CD8-positive, alpha-beta memory T cell (primary cell): ENCODE data around the gene KLHL3. TPM values are rescaled to one million over a fixed set of nuclear protein-coding genes. Genes with fewer than 3 reads are reported as not detected.

ENCODE experiments used
- CTCF ChIA-PET: fragments of 350-600 bp; sonication (Branson Sonifier 250); formaldehyde crosslinking; loops from one replicate; lab custom pipeline; 2021; ENCODE audit warnings: antibody characterized with exemption; lab: Charles Lee
- POLR2A ChIA-PET: fragments of 350-600 bp; sonication (Branson Sonifier 250); formaldehyde crosslinking; loops from one replicate; lab custom pipeline; 2021; ENCODE audit warnings: antibody characterized with exemption; lab: Charles Lee
- DNase-seq, 5 donors: peaks; one replicate each; pipeline versions ENCODE4 v3.0.0 to v3.0.0-alpha.2; 2020 to 2022; ENCODE audit warnings: mixed read lengths in 1 of 5
- H3K27ac ChIP-seq: one replicate; pipeline ENCODE4 v1.7.0; 2013; ENCODE audit warnings: low read depth, mild to moderate bottlenecking, low read length, moderate library complexity
- H3K27me3 ChIP-seq: 2 replicates; pipeline ENCODE4 v1.7.0; 2013; ENCODE audit warnings: low read length, mild to moderate bottlenecking; ENCODE audit not compliant: insufficient read depth, poor library complexity, severe bottlenecking
- H3K36me3 ChIP-seq: 2 replicates; pipeline ENCODE4 v1.7.0; 2013; ENCODE audit warnings: mild to moderate bottlenecking, low read length, moderate library complexity; ENCODE audit not compliant: insufficient read depth
- H3K4me1 ChIP-seq: 2 replicates; pipeline ENCODE4 v1.7.0; 2013; ENCODE audit warnings: mild to moderate bottlenecking, low read length, moderate library complexity; ENCODE audit not compliant: insufficient read depth
- H3K4me3 ChIP-seq: 2 replicates; pipeline ENCODE4 v1.7.0; 2013; ENCODE audit warnings: mild to moderate bottlenecking, low read length
- H3K9me3 ChIP-seq: 2 replicates; pipeline ENCODE4 v1.7.0; 2013; ENCODE audit warnings: mild to moderate bottlenecking, low read length
- H3K27ac Mint-ChIP-seq, 8 donors: one replicate each; pipeline ENCODE4 v1.8.0; 2020 to 2021; ENCODE audit warnings: mixed read lengths in 8 of 8, mild to moderate bottlenecking in 6 of 8, inconsistent platforms in 3 of 8, moderate library complexity in 3 of 8
- H3K27me3 Mint-ChIP-seq, 2 donors: one replicate each; pipeline ENCODE4 v1.8.0; 2020 to 2021; ENCODE audit warnings: mixed read lengths in 2 of 2, mild to moderate bottlenecking in 1 of 2, moderate library complexity in 1 of 2
- H3K36me3 Mint-ChIP-seq, 3 donors: one replicate each; pipeline ENCODE4 v1.8.0; 2020 to 2021; ENCODE audit warnings: mixed read lengths in 3 of 3, inconsistent platforms in 1 of 3, mild to moderate bottlenecking in 1 of 3
- H3K4me1 Mint-ChIP-seq, 3 donors: one replicate each; pipeline ENCODE4 v1.8.0; 2020 to 2021; ENCODE audit warnings: mixed read lengths in 3 of 3, inconsistent platforms in 1 of 3, mild to moderate bottlenecking in 1 of 3
- H3K4me3 Mint-ChIP-seq, 7 donors: one replicate each; pipeline ENCODE4 v1.8.0; 2020 to 2021; ENCODE audit warnings: mixed read lengths in 7 of 7, mild to moderate bottlenecking in 6 of 7, moderate library complexity in 4 of 7, inconsistent platforms in 2 of 7
- H3K9me3 Mint-ChIP-seq, 5 donors: one replicate each; pipeline ENCODE4 v1.8.0; 2020 to 2022; ENCODE audit warnings: mixed read lengths in 5 of 5, mild to moderate bottlenecking in 3 of 5, moderate library complexity in 2 of 5, inconsistent platforms in 1 of 5
- polyA plus RNA-seq: library from polyadenylated mRNA; unstranded; fragments of 300-500 nt; fragmentation: Illumina TruSeq; gene quantifications from one replicate; pipeline ENCODE4 v1.2.3, GENCODE V29; 2021
- total RNA-seq, 2 experiments: library from RNA; stranded (reverse); gene quantifications; one replicate each; pipeline ENCODE4 v1.2.3, GENCODE V29; 2021

Gene KLHL3
- total and polyA plus RNA-seq, 3 experiments from 2014 or later, result 2.7 to 3.4 (median 3.3) TPM

- no peak for DNase-seq
- peaks cover 8 to 24% (median 20%) of the 10 kb centered on the region in 3 donors for H3K36me3 Mint-ChIP-seq
- CTCF ChIA-PET, result interaction anchor here (0.9 to 5.0 kb wide), 5 partner anchors 30 to 192 kb away, joined by 3 to 33 read pairs (median 4); no protein-coding TSS in a partner anchor
- H3K4me3 Mint-ChIP-seq, result peak overlapping the region in 4 of 7 donors; percentile 50 to 79 (median 69)
- H3K4me1 ChIP-seq, result peaks cover 43% of the 10 kb centered on the region
- peaks cover 33 to 45% (median 34%) of the 10 kb centered on the region in 3 donors for H3K4me1 Mint-ChIP-seq
- POLR2A ChIA-PET, result interaction anchor here (0.6 kb wide), 1 partner anchor 46 kb away, joined by 5 read pairs; no protein-coding TSS in a partner anchor
- peak overlapping the region in 7 of 8 donors; percentile 9 to 94 (median 80) for H3K27ac Mint-ChIP-seq
- no peaks in the 10 kb centered on the region for H3K36me3 ChIP-seq
- no peaks in the 10 kb centered on the region for H3K9me3 ChIP-seq
- H3K9me3 Mint-ChIP-seq, result no peaks in the 10 kb centered on the region
- H3K27me3 Mint-ChIP-seq, result no peaks in the 10 kb centered on the region
- no peak overlapping the region for H3K4me3 ChIP-seq
- no peak overlapping the region for H3K27ac ChIP-seq
- H3K27me3 ChIP-seq, result no peaks in the 10 kb centered on the region
Observed at GRCh38 chr5:137696481-137696880, 39.4 kb downstream of the KLHL3 start.

GRCh38 chr5:137695651-137696428 lies 40.0 kb downstream of the KLHL3 start:
- ChIA-PET POLR2A (no interaction called here), CTCF (interaction anchor here (1.0 to 5.0 kb wide), 4 partner anchors 10 to 193 kb away, joined by 3 to 33 read pairs (median 4); no protein-coding TSS in a partner anchor)
- Histone ChIP-seq H3K27me3 (no peaks in the 10 kb centered on the region), H3K36me3 (no peaks in the 10 kb centered on the region), H3K9me3 (no peaks in the 10 kb centered on the region), H3K4me1 (peaks cover 43% of the 10 kb centered on the region), H3K27ac (no peak overlapping the region), H3K4me3 (peak overlapping the region; percentile 7)
- H3K9me3 Mint-ChIP-seq, result no peaks in the 10 kb centered on the region
- no peaks in the 10 kb centered on the region for H3K27me3 Mint-ChIP-seq
- peak overlapping the region; percentile 73 to 96 (median 86) for H3K27ac Mint-ChIP-seq
- H3K4me3 Mint-ChIP-seq, result peak overlapping the region in 6 of 7 donors; percentile 45 to 79 (median 64)
- peaks cover 33 to 45% (median 34%) of the 10 kb centered on the region in 3 donors for H3K4me1 Mint-ChIP-seq
- DNase-seq, result peak in 2 of 5 donors; percentile 25 to 66
- H3K36me3 Mint-ChIP-seq, result peaks cover 12 to 26% (median 23%) of the 10 kb centered on the region in 3 donors

GRCh38 chr5:137693951-137694721 lies 41.8 kb downstream of the KLHL3 start:
- no peaks in the 10 kb centered on the region for H3K27me3 ChIP-seq
- Mint-ChIP-seq H3K9me3 (no peaks in the 10 kb centered on the region), H3K4me1 (peaks cover 33 to 45% (median 34%) of the 10 kb centered on the region in 3 donors), H3K36me3 (peaks cover 19 to 35% (median 32%) of the 10 kb centered on the region in 3 donors), H3K27ac (peak overlapping the region in 4 of 8 donors; percentile 6 to 58 (median 15)), H3K4me3 (no peak overlapping the region), H3K27me3 (no peaks in the 10 kb centered on the region)
- no peaks in the 10 kb centered on the region for H3K36me3 ChIP-seq
- H3K4me3 ChIP-seq, result no peak overlapping the region
- peaks cover 43% of the 10 kb centered on the region for H3K4me1 ChIP-seq
- ChIA-PET CTCF (interaction anchor here (0.7 to 2.7 kb wide), 2 partner anchors 34 to 44 kb away, joined by 3 to 9 read pairs; no protein-coding TSS in a partner anchor), POLR2A (interaction anchor here (1.0 kb wide), 1 partner anchor 56 kb away, joined by 3 read pairs; no protein-coding TSS in a partner anchor)
- no peak for DNase-seq
- H3K27ac ChIP-seq, result no peak overlapping the region
- H3K9me3 ChIP-seq, result no peaks in the 10 kb centered on the region

GRCh38 chr5:137693307-137693950 lies 42.5 kb downstream of the KLHL3 start:
- peaks cover 41% of the 10 kb centered on the region for H3K4me1 ChIP-seq
- H3K4me1 Mint-ChIP-seq, result peaks cover 33 to 43% (median 34%) of the 10 kb centered on the region in 3 donors

GRCh38 chr5:137689306-137689705 lies 46.6 kb downstream of the KLHL3 start:
- no peaks in the 10 kb centered on the region for H3K9me3 ChIP-seq
- no peaks in the 10 kb centered on the region for H3K27me3 ChIP-seq
- no peak overlapping the region for H3K4me3 Mint-ChIP-seq
- no peaks in the 10 kb centered on the region for H3K36me3 ChIP-seq
- no peak for DNase-seq
- peaks cover 4 to 7% (median 5%) of the 10 kb centered on the region in 3 donors for H3K4me1 Mint-ChIP-seq
- H3K27me3 Mint-ChIP-seq, result no peaks in the 10 kb centered on the region
- peaks cover 23 to 42% (median 27%) of the 10 kb centered on the region in 3 donors for H3K36me3 Mint-ChIP-seq
- CTCF ChIA-PET, result interaction anchor here (1.1 to 1.4 kb wide), 2 partner anchors 28 to 47 kb away, joined by 3 read pairs; partner anchors contain the start of gene KLHL3
- H3K27ac ChIP-seq, result no peak overlapping the region
- H3K27ac Mint-ChIP-seq, result peak overlapping the region in 1 of 8 donors; percentile 36
- no peaks in the 10 kb centered on the region for H3K9me3 Mint-ChIP-seq
- H3K4me1 ChIP-seq, result peaks cover under 1% of the 10 kb centered on the region
- POLR2A ChIA-PET, result no interaction called here
- no peak overlapping the region for H3K4me3 ChIP-seq

More at GRCh38 chr5:137693307-137693950, 42.5 kb downstream of the KLHL3 start:
- no peak for DNase-seq
- Mint-ChIP-seq H3K4me3 (no peak overlapping the region), H3K27me3 (no peaks in the 10 kb centered on the region), H3K27ac (peak overlapping the region in 3 of 8 donors; percentile 6 to 58 (median 20)), H3K9me3 (no peaks in the 10 kb centered on the region), H3K36me3 (peaks cover 26 to 42% (median 34%) of the 10 kb centered on the region in 3 donors)
- no peaks in the 10 kb centered on the region for H3K27me3 ChIP-seq
- H3K4me3 ChIP-seq, result no peak overlapping the region
- H3K36me3 ChIP-seq, result no peaks in the 10 kb centered on the region
- H3K9me3 ChIP-seq, result no peaks in the 10 kb centered on the region
- CTCF ChIA-PET, result interaction anchor here (0.7 to 2.7 kb wide), 2 partner anchors 33 to 45 kb away, joined by 3 to 9 read pairs; no protein-coding TSS in a partner anchor
- POLR2A ChIA-PET, result no interaction called here
- no peak overlapping the region for H3K27ac ChIP-seq

- ChIA-PET POLR2A (no interaction called here), CTCF (interaction anchor here (0.6 to 1.4 kb wide), 3 partner anchors 27 to 54 kb away, joined by 3 read pairs; partner anchors contain the start of gene KLHL3)
- Mint-ChIP-seq H3K4me1 (no peaks in the 10 kb centered on the region), H3K4me3 (no peak overlapping the region), H3K27ac (no peak overlapping the region), H3K36me3 (peaks cover 23 to 49% (median 28%) of the 10 kb centered on the region in 3 donors), H3K9me3 (no peaks in the 10 kb centered on the region), H3K27me3 (no peaks in the 10 kb centered on the region)
- no peak for DNase-seq
- Histone ChIP-seq H3K27me3 (no peaks in the 10 kb centered on the region), H3K4me3 (no peak overlapping the region), H3K27ac (no peak overlapping the region), H3K4me1 (no peaks in the 10 kb centered on the region), H3K9me3 (no peaks in the 10 kb centered on the region), H3K36me3 (no peaks in the 10 kb centered on the region)
Observed at GRCh38 chr5:137688210-137688840, 47.6 kb downstream of the KLHL3 start.

GRCh38 chr5:137684761-137685160 lies 51.1 kb downstream of the KLHL3 start:
- H3K36me3 Mint-ChIP-seq, result peaks cover 14 to 33% (median 17%) of the 10 kb centered on the region in 3 donors
- no peaks in the 10 kb centered on the region for H3K4me1 ChIP-seq
- H3K27me3 Mint-ChIP-seq, result no peaks in the 10 kb centered on the region
- H3K27ac ChIP-seq, result no peak overlapping the region
- H3K9me3 ChIP-seq, result no peaks in the 10 kb centered on the region
- CTCF ChIA-PET, result interaction anchor here (0.9 kb wide), 1 partner anchor 58 kb away, joined by 4 read pairs; no protein-coding TSS in a partner anchor
- H3K4me1 Mint-ChIP-seq, result no peaks in the 10 kb centered on the region
- no peaks in the 10 kb centered on the region for H3K9me3 Mint-ChIP-seq
- no peak overlapping the region for H3K4me3 ChIP-seq
- no peaks in the 10 kb centered on the region for H3K27me3 ChIP-seq
- H3K4me3 Mint-ChIP-seq, result no peak overlapping the region
- POLR2A ChIA-PET, result no interaction called here
- no peaks in the 10 kb centered on the region for H3K36me3 ChIP-seq
- H3K27ac Mint-ChIP-seq, result peak overlapping the region in 1 of 8 donors; percentile 45
- no peak for DNase-seq
